ENCODE measurements around the gene RALGPS1.

The RALGPS1 gene

GRCh38 chr9:127209948-127210640 is 295.5 kb downstream of the RALGPS1 start:
- DNase-seq = no peak

DNA sequence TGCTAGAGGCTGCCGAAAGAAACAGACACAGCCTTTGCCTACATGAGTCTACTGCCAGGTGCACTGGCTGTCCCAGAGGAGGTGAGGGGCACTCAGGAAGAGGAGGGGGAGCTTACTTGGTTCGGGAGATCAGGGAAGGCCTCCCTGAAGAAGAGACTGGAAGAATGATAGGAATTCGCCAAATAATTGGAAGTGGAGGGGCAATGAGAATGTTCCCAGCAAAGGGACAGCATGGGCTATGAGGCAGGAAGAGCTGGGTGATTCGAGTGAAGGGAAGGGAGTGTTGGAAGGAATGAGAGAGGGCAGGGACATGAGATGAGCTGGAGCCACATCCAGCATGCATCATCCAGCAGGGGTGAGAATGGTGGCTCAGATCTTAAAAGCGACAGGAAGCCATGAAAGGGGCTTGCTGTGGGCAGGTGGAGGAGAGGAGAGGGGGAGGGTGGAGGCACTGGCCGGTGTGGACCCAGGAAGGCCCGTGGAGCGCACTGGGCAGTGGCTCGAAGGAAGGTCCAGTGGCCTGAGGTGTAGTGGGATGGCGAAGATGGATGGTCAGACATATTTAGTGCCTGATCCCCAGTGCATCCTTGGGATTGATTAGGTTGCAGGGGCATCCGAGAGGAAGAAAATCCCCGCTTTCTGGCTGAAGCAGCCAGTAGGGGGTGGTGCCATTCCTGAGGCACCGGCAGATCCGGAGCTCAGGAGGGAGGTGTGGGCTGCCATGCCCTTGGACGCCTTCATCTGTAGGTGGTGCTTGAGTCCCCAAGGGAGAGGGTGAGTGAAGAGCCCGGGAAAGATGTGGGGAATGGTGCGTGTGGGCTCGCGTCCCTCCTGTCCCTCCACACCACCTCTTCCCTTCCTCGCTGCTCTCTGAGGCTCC is 296.5 kb downstream of the RALGPS1 start:
- DNase-seq = no peak

GRCh38 chr9:127211983-127212382 is 297.4 kb downstream of the RALGPS1 start:
- DNase-seq = no peak

DNA sequence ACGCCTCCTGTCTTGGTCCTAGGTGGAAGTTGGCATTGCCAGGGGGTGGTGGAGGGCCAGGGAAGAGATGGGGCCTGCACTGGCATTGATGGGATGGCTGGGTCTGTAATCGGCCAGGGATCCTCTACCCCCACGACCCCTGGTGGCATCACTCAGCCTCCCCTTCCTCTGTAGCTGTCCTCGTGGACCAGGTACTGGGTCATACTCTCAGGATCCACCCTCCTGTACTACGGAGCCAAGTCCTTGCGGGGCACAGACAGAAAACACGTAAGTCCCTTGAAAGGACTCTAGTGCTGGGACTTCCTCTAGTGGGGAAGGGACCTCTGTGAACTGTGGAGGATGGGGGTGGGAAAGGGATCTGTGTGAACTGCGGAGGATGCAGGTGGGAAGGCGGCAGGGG is 297.9 kb downstream of the RALGPS1 start:
- DNase-seq = no peak

GRCh38 chr9:127213859-127214258 is 299.3 kb downstream of the RALGPS1 start:
- DNase-seq = no peak

GRCh38 chr9:127214421-127215267 is 300.1 kb downstream of the RALGPS1 start:
- DNase-seq = no peak

DNA sequence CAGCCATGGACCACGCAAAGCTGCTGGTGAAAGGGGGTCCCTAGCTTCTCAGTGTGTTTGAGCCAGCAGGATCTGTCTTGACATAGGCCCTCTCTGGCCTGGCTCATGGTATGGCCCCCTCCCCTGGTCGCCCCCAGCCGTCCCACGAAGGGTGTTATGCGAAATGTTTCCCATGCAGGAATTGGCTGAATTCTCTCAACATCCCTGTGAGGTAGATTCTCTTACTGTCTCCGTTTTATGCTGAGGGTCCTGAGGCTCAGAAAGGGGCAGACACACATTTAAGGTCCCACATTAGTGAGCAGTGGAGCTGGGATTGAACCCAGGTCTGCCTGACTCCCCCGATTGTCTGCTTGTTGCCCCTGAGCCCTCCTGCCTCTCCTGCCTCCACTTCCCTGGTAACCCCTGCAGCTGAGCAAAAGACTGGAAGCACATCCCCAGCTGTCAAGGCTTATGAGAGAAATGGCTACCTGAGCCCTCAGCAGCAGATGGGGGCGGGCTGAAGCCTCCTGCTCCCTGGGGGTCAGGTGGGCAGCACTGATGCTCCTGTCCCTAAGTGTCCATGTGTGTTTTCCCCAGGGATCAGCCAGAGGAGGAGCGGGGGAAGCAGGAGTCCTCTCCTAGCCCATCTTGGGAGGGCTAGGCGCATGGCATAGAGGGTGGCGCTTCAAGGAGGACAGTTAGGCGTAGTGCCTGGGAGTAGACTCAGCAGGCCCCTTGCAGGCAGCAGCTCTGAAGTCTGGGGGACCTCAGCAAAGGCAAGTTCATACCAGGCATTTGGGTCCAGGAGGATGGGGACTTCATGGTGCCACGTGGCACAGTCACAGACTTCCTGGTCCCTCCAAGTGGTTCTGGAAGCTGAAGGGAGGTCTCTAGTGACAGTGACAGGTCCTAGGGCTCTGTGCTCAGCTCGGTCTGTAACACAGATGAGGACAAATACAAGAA is 301.0 kb downstream of the RALGPS1 start:
- DNase-seq = no peak

DNA sequence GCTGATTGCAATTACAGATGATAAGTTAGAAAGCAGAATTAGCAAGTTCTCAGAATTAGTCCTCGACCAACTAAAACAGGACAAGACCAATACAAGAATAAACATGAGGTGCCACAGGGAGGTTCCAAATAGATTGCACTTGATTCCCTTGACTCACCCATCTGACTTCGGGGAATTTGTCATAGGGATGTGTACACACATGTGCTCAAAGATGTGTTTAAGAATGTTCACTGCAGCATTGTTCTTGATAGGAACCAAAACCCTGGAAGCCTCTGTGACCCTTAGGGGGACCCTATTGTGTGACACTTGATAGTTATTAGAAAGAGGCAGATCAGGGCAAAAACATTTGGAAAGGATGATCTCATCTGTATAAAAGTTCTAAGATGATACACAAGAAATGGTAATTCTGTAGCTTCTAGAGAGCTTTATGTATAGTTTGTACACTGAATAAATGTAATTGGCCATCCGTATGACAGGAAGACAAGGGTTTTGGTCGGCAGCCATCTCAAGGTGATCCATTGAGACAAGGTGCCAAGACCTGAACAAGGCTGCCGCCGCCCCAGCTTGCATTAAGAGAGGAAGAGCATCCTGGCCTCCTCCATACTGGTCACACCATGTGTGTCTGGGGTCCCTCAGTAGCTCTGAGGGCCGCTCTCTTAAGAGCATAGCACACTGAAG is 301.8 kb downstream of the RALGPS1 start:
- DNase-seq = no peak

DNA sequence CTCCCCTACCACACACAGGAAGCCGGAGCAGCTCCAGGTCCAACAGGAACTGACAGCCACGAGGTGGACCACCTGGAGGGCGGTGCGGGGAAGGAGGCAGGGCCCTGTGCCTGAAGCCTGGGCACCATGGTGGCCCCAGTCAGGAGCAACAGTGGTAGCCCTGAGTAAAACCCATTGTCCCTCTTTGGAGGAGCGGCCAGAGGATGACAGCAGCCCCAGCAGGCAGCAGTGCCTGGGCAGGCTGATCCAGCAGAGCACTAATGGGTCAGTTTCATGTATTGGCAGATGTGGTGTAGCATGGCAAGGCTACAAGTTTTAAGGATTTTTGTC is 302.3 kb downstream of the RALGPS1 start:
- no peak for DNase-seq

GRCh38 chr9:127218818-127219217 is 304.2 kb downstream of the RALGPS1 start:
- no peak for DNase-seq

DNA sequence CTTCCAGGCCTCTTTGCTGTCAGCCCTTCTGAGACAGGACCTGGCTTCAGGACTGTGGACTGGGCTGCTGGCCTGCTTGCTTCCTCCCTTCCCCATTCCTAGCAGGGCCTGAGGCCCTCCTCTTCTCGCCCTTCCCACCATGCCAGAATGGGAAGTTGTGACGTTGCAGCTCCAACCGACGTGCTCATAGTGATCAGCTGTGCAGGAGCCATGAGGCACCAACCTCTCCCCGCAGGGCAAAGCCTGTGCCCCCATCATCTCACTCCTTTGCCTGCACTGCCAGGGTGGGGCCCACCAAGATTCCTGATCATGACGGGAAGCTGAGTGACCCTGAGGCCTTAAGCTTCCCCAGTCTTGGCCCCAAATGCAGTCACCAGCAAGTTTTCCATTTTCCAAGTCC is 304.9 kb downstream of the RALGPS1 start:
- DNase-seq = no peak

GRCh38 chr9:127221695-127222094 is 307.1 kb downstream of the RALGPS1 start:
- no peak for DNase-seq

- DNase-seq = no peak
These were observed 308.0 kb downstream of the RALGPS1 start for GRCh38 chr9:127222388-127223095.

GRCh38 chr9:127223266-127223665 is 308.7 kb downstream of the RALGPS1 start:
- DNase-seq = no peak

- DNase-seq = no peak
These were observed 309.2 kb downstream of the RALGPS1 start for GRCh38 chr9:127223810-127224177.

DNA sequence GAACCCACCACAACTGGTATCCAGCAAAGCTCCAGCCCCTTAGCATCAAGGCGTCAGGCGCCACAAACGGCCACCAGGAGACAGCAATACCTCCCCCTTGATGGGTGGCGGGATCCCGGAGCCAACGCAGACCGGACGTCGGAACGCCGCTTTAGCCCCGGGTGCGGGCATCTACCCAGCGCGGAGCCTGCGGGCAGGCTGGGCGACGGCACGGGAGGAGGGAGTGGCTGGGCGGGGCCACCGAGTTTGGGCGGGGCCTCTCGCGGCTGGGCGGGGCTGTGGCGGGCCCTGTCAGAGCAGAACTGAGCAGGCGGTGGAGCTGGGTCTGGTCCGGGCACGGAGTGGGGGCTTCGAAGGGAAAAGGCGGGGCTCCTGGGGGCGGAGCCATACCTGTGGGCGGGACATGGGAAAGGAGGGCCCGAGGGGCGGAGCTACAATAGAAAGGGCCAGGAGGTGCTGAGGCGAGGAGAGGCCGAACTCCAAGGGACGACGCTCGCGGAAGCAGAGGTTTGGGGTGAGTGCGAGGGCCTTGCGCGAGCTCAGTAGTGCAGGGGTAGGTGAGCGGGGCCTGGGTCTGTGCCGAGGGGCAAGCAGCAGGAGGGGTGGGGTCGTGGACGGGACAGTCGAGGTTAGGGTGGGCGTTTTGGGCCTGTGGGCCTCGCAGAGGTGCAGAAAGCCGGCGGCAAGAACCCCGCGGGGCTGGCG is 309.7 kb downstream of the RALGPS1 start:
- peak; percentile 86 for DNase-seq

DNA sequence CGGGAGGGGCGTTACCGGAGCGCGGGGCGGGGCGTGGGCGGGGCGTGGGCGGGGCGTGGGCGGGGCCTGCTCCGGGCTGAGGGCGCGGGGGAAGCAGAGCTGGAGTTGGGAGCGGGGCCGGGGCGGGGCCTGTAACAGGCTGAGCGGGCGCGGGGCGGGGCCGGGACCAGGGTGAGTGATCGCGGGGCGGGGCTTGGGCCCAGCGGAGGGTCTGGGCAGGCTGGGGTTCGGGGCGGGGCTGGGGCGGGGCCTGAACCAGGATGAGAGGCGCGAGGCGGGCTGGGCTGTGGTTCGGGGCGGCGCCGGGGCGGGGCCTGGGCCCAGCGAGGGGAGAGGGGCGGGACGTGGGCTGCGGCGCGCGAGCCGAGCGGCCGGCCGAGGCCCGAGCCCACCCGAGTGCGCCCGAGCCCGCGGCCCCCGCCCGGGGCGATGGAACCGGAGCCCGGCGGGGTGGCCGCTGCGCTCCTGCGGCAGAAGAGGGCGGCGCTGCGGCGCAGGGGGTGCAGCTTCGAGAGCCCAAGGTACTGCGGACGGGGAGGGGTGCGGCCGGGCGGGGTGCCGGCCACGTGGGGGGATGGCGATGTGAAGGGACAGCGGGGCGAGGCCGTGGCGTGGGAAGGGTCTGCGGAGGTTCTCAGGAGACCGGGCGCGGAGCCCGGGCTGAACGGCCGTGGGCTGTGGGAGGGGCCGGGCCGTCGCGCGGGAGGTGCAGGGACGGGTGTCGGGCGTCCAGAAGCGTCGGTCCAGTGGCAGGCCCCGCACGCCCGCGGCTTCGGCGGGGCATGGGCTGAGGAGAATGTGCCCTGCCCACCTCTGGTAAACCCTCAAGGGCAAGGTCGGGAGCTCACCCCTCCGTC is 310.5 kb downstream of the RALGPS1 start:
- DNase-seq = peak; percentile 69

GRCh38 chr9:127225801-127226625 is 311.4 kb downstream of the RALGPS1 start:
- peak; percentile 26 for DNase-seq

All from right kidney (tissue), 1 donor.